Ectodermal cell (in vitro differentiated cells): ENCODE data around the gene LIG1. TPM values are rescaled to one million over a fixed set of nuclear protein-coding genes. Genes with fewer than 3 reads are reported as not detected.

ENCODE experiments used
- H3K27ac ChIP-seq: 2 replicates; pipeline ENCODE4 v1.7.0; 2013; ENCODE audit warnings: mild to moderate bottlenecking, low read depth, low read length; ENCODE audit not compliant: insufficient read depth, poor library complexity, severe bottlenecking
- H3K27me3 ChIP-seq: 2 replicates; pipeline ENCODE4 v1.7.0; 2013; ENCODE audit warnings: mild to moderate bottlenecking, low read length; ENCODE audit not compliant: insufficient read depth, control insufficient read depth, poor library complexity, severe bottlenecking
- H3K36me3 ChIP-seq: one replicate; pipeline ENCODE4 v1.7.0; 2013; ENCODE audit warnings: low read length; ENCODE audit not compliant: control insufficient read depth, insufficient read depth
- H3K4me1 ChIP-seq: one replicate; pipeline ENCODE4 v1.7.0; 2013; ENCODE audit warnings: low read length; ENCODE audit not compliant: control insufficient read depth, insufficient read depth
- H3K4me3 ChIP-seq: 2 replicates; pipeline ENCODE4 v1.7.0; 2013; ENCODE audit warnings: low read depth, low read length, control low read depth; ENCODE audit not compliant: insufficient read depth
- H3K9me3 ChIP-seq: 2 replicates; pipeline ENCODE4 v1.7.0; 2013; ENCODE audit warnings: mild to moderate bottlenecking, low read length, moderate library complexity; ENCODE audit not compliant: control insufficient read depth
- WGBS, 2 experiments: methylation state at CpG; one replicate each; pipeline ENCODE4 v1.1.7; 2013; ENCODE audit warnings: missing lambda C conversion rate in 2 of 2; 5-methylcytosine and 5-hydroxymethylcytosine counted together
- polyA plus RNA-seq, 4 experiments: library from polyadenylated mRNA; stranded (reverse); fragments of 50-300 nt; gene quantifications; one replicate each; pipeline ENCODE4 v1.2.3, GENCODE V29; 2013

Gene LIG1
- polyA plus RNA-seq (2013, experiment 1 of 4), result 121 TPM
- 114 TPM for polyA plus RNA-seq (2013, experiment 2 of 4)
- 69.8 TPM for polyA plus RNA-seq (2013, experiment 3 of 4)
- 84.8 TPM for polyA plus RNA-seq (2013, experiment 4 of 4)

DNA sequence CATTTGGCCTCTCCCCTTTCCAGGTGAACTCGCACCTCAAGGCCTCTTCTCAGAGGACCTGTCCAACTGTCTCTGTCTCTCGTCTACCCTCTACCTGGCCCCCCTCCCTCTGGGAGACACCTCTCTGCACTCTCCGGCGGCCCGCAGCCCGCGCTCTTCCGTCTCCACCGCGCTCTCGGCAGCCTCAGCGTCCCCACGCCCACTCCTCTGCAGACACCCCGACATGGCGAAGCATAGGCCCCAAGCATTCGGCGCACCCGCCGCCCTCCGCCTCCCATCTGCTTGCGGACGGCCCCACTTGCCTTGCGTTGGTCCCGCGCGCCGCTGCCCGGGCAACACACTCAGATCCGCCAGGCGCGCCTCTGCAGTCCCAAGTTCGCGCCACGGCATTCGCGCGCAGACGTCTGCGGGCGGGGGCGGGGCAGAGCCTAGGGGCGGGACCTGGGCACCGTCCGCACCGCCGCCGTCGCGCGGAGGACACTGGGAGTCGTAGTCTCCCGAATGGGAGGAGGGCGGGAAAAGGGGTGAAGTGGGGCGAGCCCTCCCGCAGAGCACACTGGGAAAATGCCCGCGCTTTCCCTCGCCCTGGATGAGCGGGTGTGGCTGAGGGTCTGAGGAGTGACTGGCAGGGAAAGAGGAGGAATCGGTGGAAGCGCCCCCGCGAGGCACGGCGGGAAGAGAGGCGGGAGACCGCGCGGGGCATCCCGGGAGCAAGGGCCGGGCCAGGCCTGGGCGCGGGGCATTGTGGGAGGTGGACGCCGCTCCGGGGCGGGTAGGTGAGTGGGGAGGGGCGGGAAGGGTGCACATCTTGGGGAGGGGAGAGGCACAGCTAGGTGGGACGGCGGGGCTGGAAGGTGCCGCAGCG, at the start of gene LIG1, which contains the start of gene ZSWIM9:
Gene LIG1, minus strand, starts transcription at position 406 of the 865 bp plus-strand sequence. CDS start 4,778 bp downstream, outside the sequence.
Gene ZSWIM9, plus strand, starts transcription at position 742 of the 865 bp plus-strand sequence. CDS start 1,123 bp downstream, outside the sequence.
- Histone ChIP-seq H3K4me3 (peak within 1 kb of the TSS; percentile 87), H3K27ac (peak within 1 kb of the TSS; percentile 82), H3K27me3 (no peaks in the 10 kb centered on the region), H3K36me3 (peaks cover 13% of the 10 kb centered on the region), H3K4me1 (no peaks in the 10 kb centered on the region), H3K9me3 (no peaks in the 10 kb centered on the region)
- 0 to 1% methylated on average over 82 of the region's 82 CpGs for WGBS, 2 experiments

GRCh38 chr19:48218997-48219396, 48.9 kb upstream of the LIG1 start:
- Histone ChIP-seq H3K4me3 (no peak overlapping the region), H3K4me1 (no peaks in the 10 kb centered on the region), H3K27me3 (no peaks in the 10 kb centered on the region), H3K9me3 (no peaks in the 10 kb centered on the region), H3K27ac (no peak overlapping the region), H3K36me3 (no peaks in the 10 kb centered on the region)
- 72 to 74% methylated on average over 6 of the region's 6 CpGs for WGBS, 2 experiments

DNA sequence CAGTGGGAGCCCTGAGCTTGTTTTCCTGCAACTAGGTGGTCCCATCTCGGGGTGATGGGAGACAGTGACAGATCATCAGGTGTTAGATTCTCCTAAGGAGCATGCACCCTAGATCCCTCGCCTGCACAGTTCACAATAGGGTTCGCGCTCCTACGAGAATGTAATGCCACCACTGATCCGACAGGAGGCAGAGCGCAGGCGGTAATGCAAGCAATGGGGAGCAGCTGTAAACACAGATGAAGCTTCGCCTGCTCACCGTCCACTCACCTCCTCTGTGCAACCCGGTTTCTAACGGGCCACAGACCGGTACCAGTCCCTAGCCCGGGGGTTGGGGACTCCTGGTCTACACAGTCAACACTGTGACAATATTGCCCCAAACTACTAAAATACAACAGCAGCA, 46.8 kb upstream of the LIG1 start:
- Histone ChIP-seq H3K4me1 (no peaks in the 10 kb centered on the region), H3K36me3 (no peaks in the 10 kb centered on the region), H3K27ac (no peak overlapping the region), H3K27me3 (no peaks in the 10 kb centered on the region), H3K4me3 (no peak overlapping the region), H3K9me3 (no peaks in the 10 kb centered on the region)
- WGBS, 2 experiments, result 69 to 77% methylated on average over 14 of the region's 14 CpGs

DNA sequence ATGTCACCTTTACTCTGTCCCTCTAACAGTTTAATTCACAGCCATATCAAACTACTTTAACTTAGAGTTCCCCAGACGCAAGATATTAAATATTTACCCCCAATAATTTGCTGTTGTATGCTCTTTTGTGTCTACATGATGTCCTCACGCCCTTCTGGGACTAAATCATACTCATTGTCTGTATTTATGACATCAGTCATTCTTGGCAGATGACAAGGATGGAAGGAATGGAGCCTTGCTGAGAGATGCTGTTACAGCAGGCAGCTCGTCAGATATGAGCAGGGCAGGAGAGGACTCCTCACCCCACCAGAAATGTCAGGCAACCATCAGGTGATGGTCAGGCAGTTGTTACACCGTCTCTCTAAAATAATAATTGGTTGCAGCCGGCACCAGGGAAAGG, 43.8 kb upstream of the LIG1 start:
- Histone ChIP-seq H3K36me3 (no peaks in the 10 kb centered on the region), H3K4me1 (no peaks in the 10 kb centered on the region), H3K4me3 (no peak overlapping the region), H3K27ac (no peak overlapping the region), H3K9me3 (no peaks in the 10 kb centered on the region), H3K27me3 (no peaks in the 10 kb centered on the region)
- WGBS, 2 experiments, result 90 to 92% methylated on average over 5 of the region's 5 CpGs

- no peak overlapping the region for H3K4me3 ChIP-seq
- H3K27ac ChIP-seq, result no peak overlapping the region
- no peaks in the 10 kb centered on the region for H3K36me3 ChIP-seq
- WGBS, 2 experiments, result 86 to 89% methylated on average over 1 to 3 of the region's 3 CpGs
- H3K27me3 ChIP-seq, result no peaks in the 10 kb centered on the region
- no peaks in the 10 kb centered on the region for H3K4me1 ChIP-seq
- no peaks in the 10 kb centered on the region for H3K9me3 ChIP-seq
Observed at GRCh38 chr19:48210005-48210404, 39.9 kb upstream of the LIG1 start.

DNA sequence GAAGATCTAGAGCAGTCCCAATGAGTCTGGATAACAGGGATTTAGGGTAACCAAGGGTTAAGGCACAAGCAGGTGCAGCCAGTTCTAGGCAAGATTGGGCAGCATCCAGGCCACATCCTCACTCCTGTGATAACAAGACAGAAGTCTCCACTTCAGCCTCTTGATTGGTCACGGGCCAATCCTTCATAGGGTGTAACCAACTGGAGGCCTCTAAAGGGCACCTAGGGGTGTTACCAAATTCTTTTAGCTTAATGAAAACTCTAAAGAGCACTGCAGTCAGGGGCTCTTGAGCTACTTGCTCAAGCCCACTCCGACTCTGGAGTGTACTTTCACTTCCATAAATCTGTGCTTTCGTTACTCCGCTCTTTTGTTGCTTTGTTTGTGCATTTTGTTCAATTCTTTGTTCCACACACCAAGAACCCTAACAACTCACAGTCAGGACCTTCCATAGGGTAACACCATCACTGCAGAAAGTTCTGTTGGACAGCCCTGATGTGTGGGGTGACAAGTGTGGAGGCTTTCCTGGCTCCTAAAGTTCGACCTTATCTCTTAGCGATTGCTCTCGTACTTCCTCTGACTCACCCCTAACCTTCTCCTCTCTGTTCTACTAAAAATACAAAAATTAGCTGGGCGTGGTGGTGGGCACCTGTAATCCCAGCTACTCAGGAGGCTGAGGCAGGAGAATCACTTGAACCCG, 36.4 kb upstream of the LIG1 start:
- peaks cover 5% of the 10 kb centered on the region for H3K4me1 ChIP-seq
- WGBS, 2 experiments, result 92 to 93% methylated on average over 9 of the region's 9 CpGs
- H3K9me3 ChIP-seq, result no peaks in the 10 kb centered on the region
- H3K27me3 ChIP-seq, result no peaks in the 10 kb centered on the region
- no peaks in the 10 kb centered on the region for H3K36me3 ChIP-seq
- no peak overlapping the region for H3K27ac ChIP-seq
- H3K4me3 ChIP-seq, result no peak overlapping the region

- Histone ChIP-seq H3K4me3 (peak overlapping the region; percentile 54), H3K27me3 (no peaks in the 10 kb centered on the region), H3K36me3 (no peaks in the 10 kb centered on the region), H3K9me3 (no peaks in the 10 kb centered on the region), H3K27ac (peak overlapping the region; percentile 91), H3K4me1 (peaks cover 5% of the 10 kb centered on the region)
- 1% methylated on average over 34 of the region's 34 CpGs for WGBS, 2 experiments
Observed at GRCh38 chr19:48203794-48204628, 33.9 kb upstream of the LIG1 start.

- peak overlapping the region; percentile 54 for H3K4me3 ChIP-seq
- no peaks in the 10 kb centered on the region for H3K27me3 ChIP-seq
- no peaks in the 10 kb centered on the region for H3K9me3 ChIP-seq
- H3K27ac ChIP-seq, result peak overlapping the region; percentile 91
- peaks cover 5% of the 10 kb centered on the region for H3K4me1 ChIP-seq
- H3K36me3 ChIP-seq, result no peaks in the 10 kb centered on the region
- WGBS, 2 experiments, result 28% methylated on average over 5 of the region's 5 CpGs
Observed at GRCh38 chr19:48203222-48203793, 33.2 kb upstream of the LIG1 start.

DNA sequence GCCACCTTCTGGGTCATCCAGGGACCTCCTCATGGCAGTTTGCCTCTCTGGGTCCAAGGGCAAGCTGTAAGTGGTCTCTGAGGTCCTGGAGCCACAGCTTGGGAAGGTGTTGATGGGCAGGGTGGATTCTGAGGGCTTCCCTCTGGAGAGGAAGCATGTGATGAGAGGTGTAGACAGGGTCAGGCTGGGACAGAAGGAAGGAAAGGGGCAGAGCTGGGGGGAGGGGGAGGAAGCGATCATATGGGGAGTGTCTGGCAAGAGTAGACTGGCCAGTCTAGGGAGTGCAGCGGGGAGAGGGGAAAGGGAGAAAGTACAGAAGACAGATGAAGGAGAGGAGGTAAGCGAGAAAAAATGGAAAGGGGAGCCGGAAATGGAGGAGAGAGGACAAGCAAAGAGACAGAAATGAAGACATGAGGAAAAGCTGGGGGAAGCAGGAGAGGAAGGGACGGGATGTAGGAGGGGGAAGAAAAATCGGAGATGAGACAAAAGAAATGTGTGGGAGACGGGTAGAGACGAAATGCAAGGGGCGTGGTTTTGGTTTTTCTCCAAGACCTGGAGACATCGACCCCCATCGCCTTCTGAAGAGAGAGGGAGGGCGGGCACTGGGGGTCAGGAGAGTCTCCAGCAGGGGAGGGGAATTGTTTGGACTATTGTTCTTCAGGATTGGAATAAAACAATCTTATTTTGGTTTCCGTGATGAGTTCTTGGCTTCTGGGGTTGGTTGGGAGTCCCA, 27.0 kb upstream of the LIG1 start:
- Histone ChIP-seq H3K27me3 (no peaks in the 10 kb centered on the region), H3K9me3 (no peaks in the 10 kb centered on the region), H3K4me3 (no peak overlapping the region), H3K36me3 (no peaks in the 10 kb centered on the region), H3K4me1 (peaks cover 5% of the 10 kb centered on the region), H3K27ac (no peak overlapping the region)
- 83 to 90% methylated on average over 13 of the region's 13 CpGs for WGBS, 2 experiments
